GM18519 (cell line): ENCODE data around the gene MMP15.

Experiments used
- ATAC-seq: cut with Tn5 transposase; IDR thresholded peaks from one replicate; pipeline ENCODE4 v1.9.1; 2021; ENCODE audit warnings: mild to moderate bottlenecking, moderate library complexity; ENCODE audit not compliant: unreplicated experiment, low FRiP score

MMP15 gene

GRCh38 chr16:58034128-58034685 is 8.7 kb downstream of the MMP15 start:
- ATAC-seq, result no peak

- ATAC-seq, result no peak
These were observed 9.2 kb downstream of the MMP15 start for GRCh38 chr16:58034774-58035173.

GRCh38 chr16:58035356-58036170 is 10.0 kb downstream of the MMP15 start:
- no peak for ATAC-seq

GRCh38 chr16:58036943-58037342 is 11.4 kb downstream of the MMP15 start:
- no peak for ATAC-seq

GRCh38 chr16:58037365-58038057 is 12.0 kb downstream of the MMP15 start:
- no peak for ATAC-seq

- ATAC-seq, result no peak
These were observed 12.7 kb downstream of the MMP15 start for GRCh38 chr16:58038219-58038641.

GRCh38 chr16:58039829-58040495 is 14.4 kb downstream of the MMP15 start:
- no peak for ATAC-seq

GRCh38 chr16:58040496-58040846 is 14.9 kb downstream of the MMP15 start:
- no peak for ATAC-seq

GRCh38 chr16:58040945-58041627 is 15.5 kb downstream of the MMP15 start:
- no peak for ATAC-seq

GRCh38 chr16:58041628-58041955 is 16.0 kb downstream of the MMP15 start:
- no peak for ATAC-seq

GRCh38 chr16:58042001-58042885 is 16.7 kb downstream of the MMP15 start:
- no peak for ATAC-seq

- no peak for ATAC-seq
These were observed 17.4 kb downstream of the MMP15 start for GRCh38 chr16:58042886-58043515.

- no peak for ATAC-seq
These were observed 18.1 kb downstream of the MMP15 start for GRCh38 chr16:58043571-58044155.

GRCh38 chr16:58044266-58045019 is 18.9 kb downstream of the MMP15 start:
- no peak for ATAC-seq

GRCh38 chr16:58045096-58045495 is 19.5 kb downstream of the MMP15 start:
- ATAC-seq, result no peak

- no peak for ATAC-seq
These were observed 20.7 kb downstream of the MMP15 start for GRCh38 chr16:58046054-58046881.

GRCh38 chr16:58046936-58047335 is 21.4 kb downstream of the MMP15 start:
- ATAC-seq, result no peak
